Activated CD4-positive, CD25-positive, alpha-beta regulatory T cell treated with anti-CD3 and anti-CD28 coated beads, Interleukin-2, amount 50 U/mL, for 16 hours (primary cell): ENCODE measurements around the gene PLSCR5.

ENCODE experiments used
- DNase-seq: peaks from one replicate; pipeline ENCODE4 v3.0.0-alpha.2; 2020; ENCODE audit warnings: low read depth, low spot score

The PLSCR5 gene

DNA sequence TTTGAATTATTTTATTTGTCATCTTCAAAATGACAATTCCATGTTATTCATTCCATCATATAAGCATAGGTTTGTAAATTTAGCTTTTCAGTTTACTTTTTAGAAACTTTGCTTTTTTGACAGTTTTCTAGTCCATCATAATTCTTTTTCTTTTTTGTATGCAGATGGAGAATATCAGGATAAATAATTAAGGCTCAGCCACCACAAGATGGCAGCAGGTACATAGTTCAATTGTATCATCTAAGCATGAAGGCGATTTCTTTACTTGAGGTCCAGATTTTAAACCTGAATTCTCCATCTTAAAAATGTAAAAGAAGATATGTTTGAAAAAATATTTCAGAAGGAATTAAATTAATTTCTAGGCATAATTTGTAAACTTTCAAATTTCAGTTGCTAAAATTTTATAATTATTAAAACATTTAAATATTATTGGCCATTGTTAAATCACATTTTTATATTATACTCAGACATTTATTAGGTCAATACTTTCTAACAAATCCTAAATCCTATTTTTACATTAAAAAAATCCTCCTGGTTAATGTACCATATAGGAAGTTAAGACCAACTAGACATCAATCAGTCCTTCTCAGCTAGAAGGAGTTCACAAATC, 15.1 kb downstream of the PLSCR5 start:
- DNase-seq, result no peak

DNA sequence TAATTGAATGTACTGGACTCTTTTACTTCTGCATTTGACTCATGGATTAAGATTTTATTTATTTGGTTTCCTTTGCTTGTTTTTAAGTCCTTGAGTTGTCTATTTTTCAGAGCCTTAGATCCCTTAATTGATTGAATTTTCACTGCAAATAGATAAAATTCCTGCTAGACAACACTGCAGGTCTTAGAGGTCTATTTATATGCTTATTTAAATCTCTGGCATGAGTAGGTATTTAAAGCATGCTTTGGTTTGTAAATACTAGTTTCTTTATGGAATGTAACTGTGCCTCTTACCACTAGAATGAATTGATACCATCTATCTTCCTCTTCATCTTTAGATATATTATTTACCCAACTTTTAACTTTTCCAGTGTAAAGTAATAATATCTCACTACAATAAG, 20.0 kb downstream of the PLSCR5 start:
- no peak for DNase-seq

DNA sequence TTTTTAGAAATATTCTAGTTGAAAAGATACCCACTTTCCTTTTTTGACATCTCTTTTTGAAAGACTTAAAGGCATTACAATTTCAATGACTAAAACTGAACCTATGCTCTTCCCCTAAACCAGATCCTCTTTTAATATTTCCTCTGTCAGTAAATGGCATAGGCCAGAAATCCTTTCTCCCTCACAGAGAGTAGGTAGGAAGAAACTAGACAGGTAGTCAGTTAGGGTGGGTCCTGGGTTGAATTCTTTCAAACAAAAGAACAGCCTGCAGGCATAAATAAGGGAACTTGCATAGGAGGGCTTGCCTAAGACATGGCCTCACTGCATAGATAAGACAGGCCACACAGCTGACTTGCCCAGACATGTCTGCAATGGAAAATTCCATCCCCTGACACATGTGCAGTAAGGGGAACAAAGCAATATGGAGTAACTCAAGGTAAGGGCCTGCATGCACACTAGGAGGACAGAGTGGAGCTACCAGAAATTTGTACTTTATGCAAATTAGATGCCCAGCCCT, 23.1 kb downstream of the PLSCR5 start:
- no peak for DNase-seq

DNA sequence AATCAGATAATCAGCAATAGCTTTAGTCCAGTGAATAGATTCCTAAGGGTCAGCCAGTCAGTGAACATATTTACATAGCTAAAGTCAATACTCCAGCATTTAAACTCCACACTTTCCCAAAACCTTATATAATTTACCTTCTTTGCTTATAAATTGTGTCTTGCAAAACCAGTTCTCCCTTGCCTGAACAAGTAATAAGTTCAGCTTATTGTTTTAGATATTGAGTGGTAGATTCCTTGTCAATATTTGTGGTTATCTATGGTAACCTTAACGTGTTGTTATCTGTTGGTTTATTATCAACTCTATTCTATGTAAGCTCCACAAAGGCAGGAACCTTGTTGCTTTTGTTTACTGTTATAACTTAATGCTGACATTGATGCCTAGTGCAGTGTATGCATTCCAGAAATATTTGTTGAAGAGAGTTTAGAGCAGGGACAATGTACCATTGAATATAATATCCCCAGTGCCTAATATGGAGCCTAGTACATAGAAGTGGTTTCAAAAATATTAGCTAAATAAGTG, 24.0 kb downstream of the PLSCR5 start:
- DNase-seq, result no peak

DNA sequence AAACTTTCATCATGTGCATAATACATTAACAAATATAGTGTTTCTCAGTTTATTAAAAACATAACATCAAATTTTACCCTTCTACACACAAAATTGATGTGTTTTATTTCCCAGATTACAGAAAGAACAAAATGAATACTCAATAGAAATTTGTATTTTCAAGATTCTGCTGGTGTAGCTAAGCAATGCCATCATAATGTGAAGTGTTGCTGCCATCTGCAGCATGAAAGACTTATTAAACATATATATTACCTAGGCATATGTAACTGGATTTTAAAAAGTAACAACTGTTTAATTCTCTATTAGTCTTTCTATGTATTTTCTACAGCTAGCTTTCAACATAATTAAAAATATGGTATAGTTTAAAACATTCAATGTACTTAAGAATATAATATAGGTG, 27.5 kb downstream of the PLSCR5 start:
- no peak for DNase-seq

DNA sequence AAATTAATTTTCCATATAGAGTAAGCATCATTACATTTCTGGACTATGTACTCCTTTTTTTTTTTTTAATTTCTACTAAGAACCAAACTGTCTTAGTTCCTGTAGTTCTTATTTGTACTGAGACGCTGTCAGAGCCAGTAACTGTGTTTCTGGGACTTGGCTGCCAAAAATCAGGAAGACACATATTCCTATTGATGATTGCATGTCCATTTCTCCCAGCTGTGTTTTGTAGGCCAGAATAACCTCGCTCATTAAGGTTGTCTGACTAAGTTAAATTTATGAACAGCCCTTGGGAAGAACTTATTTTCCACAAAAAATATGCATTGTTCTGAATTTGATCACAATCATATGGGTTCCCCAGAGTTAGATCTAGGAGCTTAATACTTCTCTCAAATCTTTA, 29.5 kb downstream of the PLSCR5 start:
- no peak for DNase-seq

DNA sequence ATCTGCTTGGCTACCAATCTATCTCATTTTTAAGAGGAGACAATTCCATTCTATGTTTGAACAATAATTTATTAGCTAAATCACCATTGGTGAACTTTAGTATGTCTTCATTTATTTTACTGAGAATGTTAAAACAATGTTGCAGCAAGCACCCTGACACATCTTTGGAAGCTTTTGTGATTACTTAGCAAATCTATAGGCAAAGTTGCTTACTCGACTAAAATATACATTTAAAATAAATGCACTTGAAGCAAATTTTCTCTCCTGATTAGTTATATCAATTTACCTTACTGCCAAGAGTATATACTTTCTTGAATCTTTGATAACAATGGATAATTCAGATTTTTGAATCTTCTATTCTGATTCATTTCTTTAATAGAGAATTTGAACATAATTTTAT, 31.0 kb downstream of the PLSCR5 start:
- no peak for DNase-seq

DNA sequence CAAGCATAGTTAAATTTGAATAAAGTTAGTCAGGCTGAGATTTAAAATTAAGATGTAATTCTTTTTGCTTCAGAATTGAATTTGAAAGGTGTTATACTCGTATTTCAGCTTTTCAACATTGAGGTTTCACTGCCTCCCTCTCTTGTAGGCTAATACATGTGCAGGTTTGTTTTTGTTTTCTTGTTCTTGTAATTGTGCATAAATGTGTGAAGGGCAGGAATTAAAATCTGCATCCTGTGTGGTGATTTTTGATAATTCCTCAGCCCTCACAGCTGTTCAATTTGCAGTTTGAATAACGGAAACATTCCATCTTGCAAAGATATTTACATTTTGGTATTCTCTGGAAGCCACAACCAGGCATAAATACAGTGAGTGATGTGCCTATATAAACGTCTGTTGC, 35.8 kb downstream of the PLSCR5 start:
- DNase-seq, result no peak

DNA sequence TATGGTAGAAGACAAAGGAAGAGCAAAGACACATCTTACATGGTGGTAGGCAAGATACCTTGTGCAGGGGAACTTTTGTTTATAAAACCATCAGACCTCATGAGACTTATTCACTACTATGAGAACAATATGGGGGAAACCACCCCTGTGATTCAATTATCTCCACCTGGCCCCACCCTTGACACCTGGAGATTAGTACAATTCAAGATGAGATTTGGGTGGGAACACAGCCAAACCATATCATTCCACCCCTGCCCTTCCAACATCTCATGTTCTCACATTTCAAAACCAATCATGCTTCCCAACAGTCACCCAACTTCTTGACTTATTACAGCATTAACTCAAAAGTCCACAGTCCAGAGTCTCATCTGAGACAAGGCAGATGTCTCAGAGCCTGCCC, 39.0 kb downstream of the PLSCR5 start:
- DNase-seq, result no peak

DNA sequence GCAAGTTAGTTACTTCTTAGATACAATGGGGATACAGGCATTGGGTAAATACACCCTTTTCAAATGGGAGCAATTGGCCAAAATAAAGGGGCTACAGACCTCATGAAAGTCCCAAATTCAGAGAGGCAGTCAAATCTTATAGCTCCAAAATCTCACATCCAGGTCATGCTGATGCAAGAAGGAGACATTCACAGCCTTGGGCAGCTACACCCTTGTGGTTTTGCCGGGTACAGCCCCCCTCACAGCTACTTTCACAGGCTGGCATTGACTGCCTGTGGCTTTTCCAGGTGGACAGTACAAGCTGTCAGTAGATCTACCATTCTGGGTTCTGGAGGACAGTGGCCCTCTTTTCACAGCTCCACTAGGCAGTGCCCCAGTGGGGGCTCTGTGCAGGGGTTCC, 43.3 kb downstream of the PLSCR5 start:
- DNase-seq, result no peak

DNA sequence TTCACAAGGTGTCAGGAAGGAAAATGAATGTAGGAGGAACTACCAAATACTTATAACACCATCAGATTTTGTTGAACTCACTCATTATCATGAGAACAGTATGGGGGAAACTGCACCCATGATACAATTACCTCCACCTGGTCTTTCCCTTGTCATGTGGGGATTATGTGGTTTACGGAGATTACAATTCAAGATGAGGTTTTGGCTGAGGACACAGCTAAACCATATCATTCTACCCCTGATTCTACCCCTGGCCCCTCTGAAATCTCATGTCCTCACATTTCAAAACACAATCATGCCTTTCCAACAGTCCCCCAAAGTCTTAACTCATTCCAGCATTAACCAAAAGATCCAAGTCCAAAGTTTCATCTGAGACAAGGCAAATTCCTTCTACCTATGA, 43.7 kb downstream of the PLSCR5 start:
- no peak for DNase-seq

DNA sequence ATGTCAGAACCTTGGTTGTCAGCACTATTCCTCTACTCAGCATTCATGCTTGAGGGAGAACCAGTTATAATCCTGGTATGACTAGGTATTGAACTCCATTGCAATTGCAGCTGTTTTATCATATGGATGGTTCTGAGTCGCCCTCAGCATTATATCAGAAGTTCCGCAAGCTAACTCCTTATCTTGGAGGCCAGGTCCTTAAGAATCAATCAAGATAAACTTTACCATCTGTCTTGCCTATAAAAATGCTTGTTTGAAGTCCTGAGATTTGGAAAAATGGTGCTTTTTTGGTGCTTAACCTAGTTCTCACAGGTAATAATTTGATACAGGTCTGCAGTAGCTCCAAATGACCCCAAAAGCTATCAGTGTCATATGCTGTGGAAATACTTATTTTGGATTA, 44.5 kb downstream of the PLSCR5 start:
- no peak for DNase-seq

DNA sequence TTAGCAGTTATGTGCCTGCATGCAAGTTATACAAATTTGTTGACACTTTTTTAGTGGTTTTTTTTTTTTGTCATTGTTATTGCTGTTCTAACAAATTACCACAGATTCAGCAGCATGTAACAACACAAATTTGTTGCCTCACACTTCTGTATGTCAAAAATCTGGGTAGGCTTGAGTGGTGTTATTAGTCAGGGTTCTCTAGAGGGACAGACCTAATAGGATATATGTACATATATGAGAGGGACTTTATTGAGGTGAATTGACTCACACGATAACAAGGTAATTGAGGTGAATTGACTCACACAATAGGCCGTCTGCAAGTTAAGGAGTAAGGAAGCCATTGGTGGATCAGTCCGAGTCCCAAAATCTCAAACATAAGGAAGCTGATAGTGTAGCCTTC, 45.8 kb downstream of the PLSCR5 start:
- no peak for DNase-seq

DNA sequence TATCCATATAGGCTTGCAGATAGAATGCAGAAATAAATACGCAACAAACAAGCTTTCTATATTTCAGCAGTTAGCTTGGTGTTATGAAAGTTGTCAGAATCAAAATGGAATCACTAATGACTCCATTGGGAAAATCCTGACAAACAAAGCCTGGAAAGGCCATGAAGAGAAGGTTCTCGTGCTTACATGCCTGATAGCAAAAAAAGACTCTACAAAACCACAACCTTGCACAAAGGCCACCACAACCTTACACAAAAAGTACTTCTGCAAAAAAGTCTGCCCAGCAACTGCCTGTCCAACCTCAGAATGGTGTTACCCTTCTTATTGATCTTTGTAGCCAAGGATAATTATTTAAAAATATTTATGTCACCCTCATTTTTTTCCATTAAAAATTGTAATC, 46.4 kb downstream of the PLSCR5 start:
- no peak for DNase-seq

DNA sequence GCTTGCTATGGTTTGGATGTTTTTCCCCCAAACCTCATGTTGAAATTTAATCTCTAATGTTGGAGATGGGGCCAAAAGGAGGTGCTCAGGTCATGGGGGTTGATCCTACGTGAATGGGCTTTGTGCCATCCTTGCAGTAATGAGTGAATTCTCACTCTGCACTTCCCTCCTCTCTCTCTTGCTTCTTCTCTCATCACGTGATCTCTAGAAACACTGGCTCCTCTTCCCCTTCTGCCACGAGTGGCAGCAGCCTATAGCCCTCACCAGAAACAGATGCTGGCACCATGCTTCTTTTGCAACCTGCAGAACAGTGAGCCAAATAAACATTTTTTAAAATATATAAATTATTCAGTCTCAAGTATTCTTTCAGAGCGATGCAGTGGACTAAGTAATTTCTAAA, 47.4 kb downstream of the PLSCR5 start:
- DNase-seq, result no peak

DNA sequence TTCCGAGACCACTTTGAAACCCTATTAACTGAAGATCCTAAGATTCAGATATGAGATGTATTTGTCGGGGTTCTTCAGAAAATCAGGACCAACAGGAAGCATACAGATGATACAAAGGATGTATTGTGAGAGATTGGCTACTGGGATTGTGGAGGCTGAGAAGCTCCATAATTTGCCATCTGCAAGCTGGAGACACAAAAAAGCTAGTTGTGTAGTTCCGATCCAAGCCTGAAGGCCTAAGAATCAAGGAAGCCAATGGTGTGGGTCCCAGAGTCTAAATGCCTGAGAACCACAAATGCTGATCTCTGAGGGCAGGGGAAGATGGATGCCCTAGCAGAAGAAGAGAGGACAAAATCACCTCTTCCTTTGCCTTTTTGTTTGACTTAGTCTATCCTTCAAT, 49.8 kb downstream of the PLSCR5 start:
- no peak for DNase-seq

DNA sequence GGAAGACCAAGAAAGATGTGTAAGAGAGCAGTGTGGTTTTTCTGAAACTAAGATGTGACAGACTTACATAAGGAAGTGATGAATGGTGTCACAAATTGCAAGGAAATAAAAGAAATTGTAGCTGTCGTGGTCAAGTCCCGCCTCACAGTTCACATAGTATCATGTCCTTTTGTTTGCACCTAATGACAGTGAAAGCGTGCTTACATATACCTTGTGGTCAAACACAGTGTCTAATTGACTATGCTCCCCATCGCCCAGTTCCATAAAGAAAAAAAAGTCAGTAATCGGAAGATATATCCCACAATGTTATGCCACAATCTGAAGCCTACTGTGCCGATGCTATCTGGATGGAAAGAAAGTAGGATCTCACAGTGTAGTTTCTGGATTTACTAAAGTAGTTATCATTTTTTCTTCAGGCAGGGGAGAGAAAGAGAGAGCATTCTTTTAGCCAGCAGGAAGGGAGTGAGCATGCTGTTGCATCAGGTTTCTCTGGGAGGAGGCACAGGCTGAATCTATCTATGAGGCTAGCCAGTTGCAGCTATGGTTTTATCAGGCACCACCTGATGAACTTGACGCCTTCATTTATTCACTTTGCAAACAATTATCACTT, 50.9 kb downstream of the PLSCR5 start:
- DNase-seq, result no peak

DNA sequence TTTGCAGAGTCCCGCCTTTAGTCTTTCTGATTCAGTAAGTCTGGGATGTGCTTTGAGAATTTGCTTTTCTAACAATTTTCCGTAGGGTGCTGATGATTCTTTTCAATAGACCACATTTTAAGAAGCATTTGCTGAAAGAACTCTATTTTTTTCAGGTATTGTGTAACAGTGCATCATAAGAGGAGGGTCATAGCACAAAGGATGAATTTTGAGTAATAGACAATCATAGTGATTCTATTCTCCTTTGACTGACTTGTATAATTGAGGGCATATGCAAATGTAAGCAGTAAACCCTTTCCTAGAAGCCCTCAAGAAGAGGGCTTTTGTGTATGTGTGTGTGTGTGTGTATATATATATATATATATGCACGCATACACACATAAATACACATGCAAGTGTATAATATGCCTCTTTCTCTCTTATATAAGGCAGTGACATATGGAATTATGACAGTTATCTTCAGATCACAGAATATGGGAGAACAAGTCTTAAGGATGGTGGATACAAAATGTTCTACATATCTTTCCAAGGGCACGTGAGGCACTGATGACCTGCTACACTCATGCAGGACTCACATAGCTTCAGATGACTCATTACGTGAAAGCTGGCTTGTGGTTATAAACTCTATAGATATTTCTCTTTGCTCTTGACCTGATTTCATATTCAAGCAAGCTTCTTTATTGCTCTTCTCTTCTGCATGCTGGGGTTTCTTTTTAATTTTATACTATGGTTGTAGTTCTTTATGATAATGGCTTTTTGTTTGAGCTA, 54.2 kb downstream of the PLSCR5 start:
- DNase-seq, result no peak

DNA sequence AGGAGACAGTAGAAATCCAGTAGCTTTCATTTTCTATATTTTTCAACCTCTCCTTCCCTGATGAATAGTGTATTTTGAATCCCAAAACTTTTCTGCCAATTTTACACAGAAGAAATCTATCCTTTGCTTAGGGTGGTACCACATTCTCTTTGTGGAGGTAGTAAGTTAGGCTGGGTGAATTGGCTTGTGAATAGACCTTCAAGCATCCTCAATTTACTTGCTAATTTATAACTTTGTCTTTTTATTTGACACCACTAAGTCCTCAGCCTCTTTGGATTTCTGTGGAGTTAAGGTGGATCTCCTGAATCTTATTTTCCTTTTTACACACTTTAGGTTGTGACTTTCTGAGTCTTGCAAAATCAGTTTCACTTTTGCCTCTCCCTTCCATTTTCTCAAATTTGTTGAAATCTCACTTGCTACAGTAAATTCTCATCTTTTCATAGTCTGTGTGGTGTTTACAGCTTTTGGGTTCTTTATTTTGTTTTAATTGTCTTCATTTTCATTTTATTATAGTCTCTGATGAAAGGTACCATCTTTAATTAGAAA, 55.0 kb downstream of the PLSCR5 start:
- no peak for DNase-seq

DNA sequence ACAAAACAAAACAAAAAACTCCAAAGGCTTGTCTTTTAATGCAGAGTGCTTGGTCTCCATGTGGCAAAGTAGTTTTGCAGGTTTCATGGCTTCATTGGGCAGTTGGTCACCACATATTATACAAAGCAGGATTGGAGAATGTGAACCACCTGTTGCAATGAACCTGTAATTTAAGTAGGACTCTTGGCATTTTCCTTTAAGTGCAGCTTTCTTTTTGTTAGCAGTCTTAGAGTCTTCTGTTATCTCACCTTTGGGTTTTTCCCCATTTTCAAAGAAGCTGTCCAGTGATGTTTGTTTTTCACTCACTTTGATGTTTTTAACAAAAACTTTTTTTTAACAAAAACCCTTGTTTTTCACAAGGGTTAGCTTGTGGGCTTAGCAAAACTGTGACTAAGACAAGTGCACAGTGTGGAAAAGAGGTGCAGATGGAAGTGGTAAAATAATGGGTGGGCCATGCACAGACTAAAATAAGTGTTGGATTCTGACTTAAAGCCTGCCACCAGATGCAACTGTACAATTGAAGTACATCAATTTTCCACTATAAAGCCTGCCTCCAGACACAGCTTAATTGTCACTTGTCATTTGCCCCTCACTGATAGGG, 57.8 kb downstream of the PLSCR5 start:
- DNase-seq, result no peak

DNA sequence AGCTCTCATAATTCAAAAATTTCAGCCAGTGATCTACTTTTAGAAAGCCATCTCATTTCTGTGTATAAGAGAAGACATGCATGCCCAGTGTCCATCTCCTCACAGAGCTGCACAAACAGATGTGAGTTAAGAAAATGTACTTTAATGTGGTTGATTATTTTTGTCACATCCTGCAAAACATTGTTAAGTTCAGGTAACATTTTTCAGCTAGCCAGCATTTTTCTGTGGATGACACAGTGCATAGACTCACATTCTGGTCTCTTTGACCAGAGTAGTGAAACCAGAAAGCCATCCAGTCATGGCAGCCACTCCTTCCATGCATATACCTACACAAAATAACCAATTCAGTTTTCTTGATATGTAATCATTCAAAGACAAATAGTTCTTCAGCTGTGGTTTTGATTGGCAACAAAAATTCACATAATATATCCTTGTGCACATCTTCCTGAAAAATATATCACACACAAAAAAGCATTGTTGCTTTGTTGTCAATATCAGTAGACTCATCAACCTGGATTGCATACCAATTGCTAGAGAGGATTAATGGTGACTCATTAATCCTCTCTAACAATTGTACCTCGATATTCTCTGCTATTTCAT, 58.7 kb downstream of the PLSCR5 start:
- DNase-seq, result no peak
